Duodenal mucosa (tissue), 2 donors: ENCODE data around the gene AMIGO3.

Experiments
- H3K27ac ChIP-seq: one replicate; pipeline ENCODE4 v1.7.0; 2013; ENCODE audit warnings: low read depth, low read length
- H3K27me3 ChIP-seq, 2 donors: one replicate each; pipeline ENCODE4 v1.7.0; 2013; ENCODE audit warnings: low read length in 2 of 2, control low read depth in 1 of 2; ENCODE audit not compliant: insufficient read depth in 2 of 2, control insufficient read depth in 1 of 2
- H3K36me3 ChIP-seq, 2 donors: one replicate each; pipeline ENCODE4 v1.7.0; 2013; ENCODE audit warnings: low read length in 2 of 2, control low read depth in 1 of 2; ENCODE audit not compliant: insufficient read depth in 2 of 2, control insufficient read depth in 1 of 2
- H3K4me1 ChIP-seq, 2 donors: one replicate each; pipeline ENCODE4 v1.7.0; 2013; ENCODE audit warnings: low read length in 2 of 2, control low read depth in 1 of 2; ENCODE audit not compliant: insufficient read depth in 2 of 2, control insufficient read depth in 1 of 2
- H3K4me3 ChIP-seq, 2 donors: one replicate each; pipeline ENCODE4 v1.7.0; 2013; ENCODE audit warnings: low read length in 2 of 2, low read depth in 1 of 2
- H3K9ac ChIP-seq, 2 donors: one replicate each; pipeline ENCODE4 v1.7.0; 2013; ENCODE audit warnings: low read length in 2 of 2, low read depth in 1 of 2
- H3K9me3 ChIP-seq, 2 donors: one replicate each; pipeline ENCODE4 v1.7.0; 2013; ENCODE audit warnings: low read length in 2 of 2, control low read depth in 1 of 2; ENCODE audit not compliant: control insufficient read depth in 1 of 2

Gene AMIGO3

GRCh38 chr3:49671291-49672288 lies 47.9 kb downstream of the AMIGO3 start:
- Histone ChIP-seq H3K9me3 (no peaks in the 10 kb centered on the region), H3K27me3 (peaks cover 0 to 3% of the 10 kb centered on the region in 2 donors), H3K4me3 (no peak overlapping the region), H3K9ac (no peak overlapping the region), H3K27ac (no peak overlapping the region), H3K36me3 (peaks cover 5 to 12% of the 10 kb centered on the region in 2 donors), H3K4me1 (peaks cover 14 to 18% of the 10 kb centered on the region in 2 donors)

DNA sequence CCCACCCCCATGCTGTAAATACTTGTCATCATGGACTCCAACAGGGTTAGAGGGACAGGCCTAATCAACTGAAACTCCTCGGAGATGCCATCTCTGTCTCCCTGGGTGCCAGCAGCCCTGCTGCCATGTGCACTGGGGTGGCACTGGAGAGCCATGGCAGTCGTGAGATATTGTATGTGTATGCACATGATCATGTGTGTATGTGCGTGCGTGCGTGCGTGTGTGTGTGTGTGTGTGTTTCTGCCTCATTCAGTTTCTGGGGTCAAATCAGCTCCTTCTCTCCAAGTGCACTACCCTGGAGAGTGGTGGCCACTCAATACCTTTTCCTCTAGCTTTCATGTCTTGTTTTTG lies 48.6 kb downstream of the AMIGO3 start:
- no peaks in the 10 kb centered on the region for H3K9me3 ChIP-seq
- peaks cover 0 to 6% of the 10 kb centered on the region in 2 donors for H3K36me3 ChIP-seq
- no peak overlapping the region for H3K4me3 ChIP-seq
- no peak overlapping the region for H3K27ac ChIP-seq
- no peak overlapping the region for H3K9ac ChIP-seq
- H3K4me1 ChIP-seq = peaks cover 14 to 18% of the 10 kb centered on the region in 2 donors
- H3K27me3 ChIP-seq = peaks cover 0 to 3% of the 10 kb centered on the region in 2 donors

DNA sequence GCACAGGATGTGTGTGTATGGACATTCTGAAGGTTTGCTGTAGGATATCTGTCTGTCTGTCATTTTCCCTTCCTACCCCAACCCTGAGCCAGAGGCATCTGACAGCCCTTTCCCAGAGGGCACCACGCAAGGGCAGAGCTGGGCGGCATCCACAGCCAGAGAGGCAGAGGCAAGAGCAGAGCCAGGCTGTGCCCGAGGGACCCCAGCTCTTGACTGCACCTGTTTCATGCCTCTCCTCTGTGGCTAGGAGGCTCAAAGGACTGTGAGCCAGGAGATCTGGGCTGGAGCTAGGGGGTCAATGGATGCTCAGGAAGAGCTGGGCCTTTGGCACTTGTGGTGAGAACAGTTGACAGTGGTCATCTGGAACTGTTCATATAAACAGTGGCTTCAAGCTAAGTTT lies 50.1 kb downstream of the AMIGO3 start:
- Histone ChIP-seq H3K9ac (no peak overlapping the region), H3K36me3 (no peaks in the 10 kb centered on the region), H3K27me3 (peaks cover 0 to 3% of the 10 kb centered on the region in 2 donors), H3K9me3 (no peaks in the 10 kb centered on the region), H3K27ac (no peak overlapping the region), H3K4me1 (peaks cover 5% of the 10 kb centered on the region in 2 donors), H3K4me3 (no peak overlapping the region)

- no peaks in the 10 kb centered on the region for H3K9me3 ChIP-seq
- H3K9ac ChIP-seq = no peak overlapping the region
- H3K4me3 ChIP-seq = no peak overlapping the region
- H3K27ac ChIP-seq = no peak overlapping the region
- H3K27me3 ChIP-seq = peaks cover 0 to 3% of the 10 kb centered on the region in 2 donors
- peaks cover 5% of the 10 kb centered on the region in 2 donors for H3K4me1 ChIP-seq
- no peaks in the 10 kb centered on the region for H3K36me3 ChIP-seq
Observed at GRCh38 chr3:49668861-49669260, 50.6 kb downstream of the AMIGO3 start.

DNA sequence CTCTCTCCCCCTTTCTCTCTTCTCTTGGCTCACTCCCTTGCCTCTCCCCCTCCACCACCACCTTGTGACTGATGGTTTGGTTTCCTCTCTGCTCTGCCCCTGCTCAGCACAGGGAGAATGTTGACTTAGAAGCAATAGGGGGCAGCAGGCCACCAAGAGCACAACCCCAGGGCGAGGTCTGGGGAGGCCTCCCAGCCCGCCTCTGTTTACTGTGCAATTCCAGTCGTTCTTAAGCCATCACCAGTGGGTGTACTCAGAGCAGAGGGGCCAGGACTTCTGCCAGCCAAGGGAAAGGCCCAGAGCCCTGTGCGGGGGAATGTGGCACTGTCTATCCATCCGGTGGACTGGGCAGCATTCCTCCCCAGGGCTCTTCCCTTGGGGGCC lies 51.1 kb downstream of the AMIGO3 start:
- Histone ChIP-seq H3K9ac (no peak overlapping the region), H3K9me3 (no peaks in the 10 kb centered on the region), H3K27ac (no peak overlapping the region), H3K4me3 (no peak overlapping the region), H3K4me1 (peaks cover 4% of the 10 kb centered on the region in 2 donors), H3K27me3 (peaks cover 0 to 3% of the 10 kb centered on the region in 2 donors), H3K36me3 (no peaks in the 10 kb centered on the region)

DNA sequence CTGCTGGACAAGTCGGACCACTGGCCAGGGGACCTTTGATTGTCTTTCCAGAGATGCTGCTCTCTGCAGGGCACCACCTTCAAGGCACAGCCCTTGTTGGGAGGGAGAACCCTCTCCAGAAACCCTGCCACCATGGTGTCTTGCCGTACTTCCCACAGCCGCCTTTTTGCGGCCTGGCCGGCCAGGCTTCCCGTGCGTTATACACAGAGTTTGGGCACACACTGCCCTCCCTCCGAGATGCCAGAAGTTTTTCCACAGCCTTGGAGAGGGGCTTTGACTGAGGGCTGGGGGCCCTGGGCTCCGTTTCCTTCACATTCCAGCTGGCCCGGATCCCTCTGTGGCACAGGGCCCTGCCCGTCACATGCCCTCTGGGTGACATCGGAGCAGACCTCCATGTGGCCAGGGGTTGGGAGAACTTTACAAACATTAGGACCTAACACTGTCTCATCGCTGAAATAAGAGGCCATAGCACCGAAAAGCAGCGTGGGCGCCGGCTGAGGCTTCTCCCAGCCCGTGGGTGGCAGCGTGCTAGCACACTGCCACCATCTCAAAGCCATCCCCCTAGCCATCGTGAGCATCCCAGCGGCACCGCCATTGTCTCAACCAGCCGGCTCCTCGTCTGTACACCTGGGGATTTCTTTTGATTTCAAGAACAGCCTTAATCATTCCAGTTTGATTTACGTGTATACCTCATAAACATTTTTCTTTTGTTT lies 51.6 kb downstream of the AMIGO3 start:
- Histone ChIP-seq H3K36me3 (no peaks in the 10 kb centered on the region), H3K4me3 (no peak overlapping the region), H3K27ac (no peak overlapping the region), H3K9ac (no peak overlapping the region), H3K9me3 (no peaks in the 10 kb centered on the region), H3K4me1 (no peaks in the 10 kb centered on the region), H3K27me3 (peaks cover 0 to 3% of the 10 kb centered on the region in 2 donors)
